NOMO-1 treated with dmso at 0.1 percent for 144 hours (cell line): ENCODE data around the gene GRAMD4.
A peak's percentile ranks its signal among the peaks of the same experiment; 100 is the strongest.

ENCODE experiments used
- DNase-seq: peaks from one replicate; lab custom pipeline; 2025; ENCODE audit not compliant: unreplicated experiment; lab: John Stamatoyannopoulos, UW

GRAMD4 gene

DNA sequence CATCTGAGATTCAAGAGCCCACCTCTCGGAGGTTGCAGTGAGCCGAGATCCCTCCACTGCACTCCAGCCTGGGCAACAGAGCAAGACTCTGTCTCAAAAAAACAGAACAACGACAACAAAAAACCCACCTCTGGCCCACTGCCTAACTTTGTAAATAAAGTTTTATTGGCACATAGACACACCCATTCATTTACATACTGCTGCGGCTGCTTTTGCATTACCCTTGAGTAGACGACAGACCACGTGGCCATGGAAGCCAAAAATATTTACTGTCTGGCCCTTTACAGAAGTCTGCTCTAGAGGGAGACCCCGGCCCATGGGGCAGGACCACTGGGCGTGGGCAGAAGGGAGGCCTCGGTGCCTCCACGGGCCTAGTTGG is 47.0 kb downstream of the GRAMD4 start:
- DNase-seq, result no peak

DNA sequence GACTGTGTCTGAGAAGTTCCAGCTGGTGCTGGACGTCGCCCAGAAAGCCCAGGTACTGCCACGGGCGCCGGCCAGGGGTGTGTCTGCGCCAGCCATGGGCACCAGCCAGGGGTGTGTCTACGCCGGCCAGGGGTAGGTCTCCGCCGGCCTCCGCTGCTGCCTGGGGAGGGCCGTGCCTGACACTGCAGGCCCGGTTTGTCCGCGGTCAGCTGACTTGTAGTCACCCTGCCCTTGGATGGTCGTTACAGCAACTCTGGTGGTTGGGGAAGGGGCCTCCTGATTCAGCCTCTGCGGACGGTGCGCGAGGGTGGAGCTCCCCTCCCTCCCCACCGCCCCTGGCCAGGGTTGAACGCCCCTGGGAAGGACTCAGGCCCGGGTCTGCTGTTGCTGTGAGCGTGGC is 47.9 kb downstream of the GRAMD4 start:
- no peak for DNase-seq

DNA sequence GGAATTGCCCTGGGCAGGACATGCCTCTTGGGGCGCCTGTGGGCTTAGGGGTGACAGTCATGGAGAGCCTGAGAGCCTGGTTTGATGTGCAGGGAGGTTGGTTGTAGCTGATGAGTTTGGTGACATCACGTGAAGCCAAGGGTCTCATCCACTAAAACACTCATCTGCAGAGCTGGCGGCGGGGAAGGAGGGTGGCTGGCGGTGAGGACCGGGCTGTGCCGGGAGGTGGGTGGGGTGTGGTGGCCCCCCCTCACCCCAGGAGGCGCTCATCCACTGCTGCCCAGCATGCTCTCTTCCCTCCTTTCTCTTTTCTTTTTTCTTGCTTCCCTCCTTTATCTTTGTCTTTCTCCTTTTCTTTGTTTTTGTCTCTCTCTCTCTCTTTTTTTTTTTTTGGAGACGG is 49.0 kb downstream of the GRAMD4 start:
- no peak for DNase-seq

DNA sequence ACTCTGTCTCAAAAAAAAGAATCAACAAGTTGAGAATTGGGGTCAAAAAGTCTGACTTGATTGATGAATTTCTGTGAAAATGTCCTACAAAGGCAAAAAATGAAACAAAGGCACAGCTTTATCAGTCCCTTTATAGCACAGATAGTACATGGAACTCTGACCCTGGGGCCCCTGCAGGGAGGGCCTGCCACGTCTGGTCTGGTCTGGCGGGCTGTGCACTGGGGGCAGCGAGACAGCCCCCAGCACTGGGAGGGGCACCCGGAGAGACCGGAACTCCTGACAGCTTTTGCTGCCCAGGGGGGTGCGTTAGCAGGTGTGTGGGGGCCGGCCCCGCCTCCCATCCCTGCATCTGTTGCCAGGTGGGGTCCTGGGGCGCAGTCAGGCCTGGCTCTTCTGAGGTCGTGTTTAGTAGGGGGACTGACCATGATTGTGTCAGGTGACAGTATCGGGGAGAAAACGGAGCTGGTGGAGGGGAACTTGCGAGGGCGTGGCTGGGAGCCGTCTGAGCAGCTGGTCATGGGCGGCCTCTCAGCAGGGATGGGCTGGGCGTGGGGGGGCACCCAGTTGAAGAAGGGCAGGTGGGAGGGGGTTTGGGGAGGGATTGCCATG is 51.7 kb downstream of the GRAMD4 start:
- no peak for DNase-seq

DNA sequence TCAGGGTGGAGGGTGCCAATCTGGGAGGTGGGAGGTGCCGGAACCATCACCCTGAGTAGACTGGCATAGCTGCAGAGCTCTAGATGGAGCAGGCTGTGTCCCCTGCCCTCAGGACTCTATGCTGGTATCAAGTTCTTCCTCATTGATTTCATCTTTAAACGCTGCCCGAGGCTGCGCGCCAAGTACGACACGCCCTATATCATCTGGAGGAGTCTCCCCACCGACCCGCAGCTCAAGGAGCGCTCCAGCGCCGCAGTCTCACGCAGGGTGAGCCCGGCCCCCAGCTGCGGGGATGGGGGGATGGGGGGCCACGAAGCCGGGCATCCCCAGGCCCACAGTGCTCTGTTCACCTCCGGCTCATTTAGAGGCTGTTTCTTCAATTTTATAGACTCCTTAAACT is 52.5 kb downstream of the GRAMD4 start:
- DNase-seq, result no peak

DNA sequence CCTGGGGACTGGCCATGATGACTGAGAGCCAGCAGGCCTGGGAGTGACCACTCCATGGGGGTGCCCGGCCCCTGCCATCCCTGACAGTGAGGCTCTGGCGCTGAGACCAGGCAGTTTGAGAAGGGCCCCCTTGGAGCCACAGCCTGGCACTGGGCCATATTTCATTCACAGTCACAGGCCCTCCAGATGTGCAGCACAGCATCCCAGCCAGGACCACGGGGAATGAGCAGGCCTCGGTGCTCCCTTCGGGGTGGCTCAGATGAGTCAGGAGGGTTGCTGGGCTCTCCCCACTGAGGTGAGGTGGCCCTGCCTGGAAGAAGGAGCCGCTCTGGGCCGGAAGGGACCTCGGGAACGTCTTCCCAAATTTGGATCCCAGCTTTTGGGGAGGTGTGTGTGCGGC is 53.0 kb downstream of the GRAMD4 start:
- no peak for DNase-seq

DNA sequence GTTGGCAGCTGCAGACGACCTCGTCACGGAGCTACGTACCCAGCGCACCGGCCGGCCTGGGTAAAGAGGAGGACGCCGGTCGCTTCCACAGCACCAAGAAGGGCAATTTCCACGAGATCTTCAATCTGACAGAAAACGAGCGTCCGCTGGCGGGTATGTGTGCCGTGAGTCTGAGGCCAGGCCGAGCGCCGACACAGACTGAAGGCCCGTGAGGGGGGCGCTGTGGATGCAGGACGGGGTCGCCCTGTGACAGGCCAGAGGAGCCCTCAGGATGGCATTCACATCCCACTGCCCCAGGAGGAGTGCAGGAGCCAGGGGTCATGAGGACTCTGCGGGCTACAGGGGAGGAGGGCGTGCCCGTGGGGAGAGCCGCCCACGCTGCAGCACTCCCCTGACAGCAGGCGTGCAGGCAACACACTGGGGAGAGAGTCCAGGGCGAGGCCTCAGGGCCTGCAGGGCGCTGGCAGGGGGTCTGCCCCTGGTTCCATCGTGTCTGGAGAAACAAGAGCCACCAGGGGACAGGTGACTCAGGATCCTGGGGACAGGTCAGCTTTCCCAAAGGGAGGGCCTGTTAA is 53.6 kb downstream of the GRAMD4 start:
- DNase-seq, result no peak

DNA sequence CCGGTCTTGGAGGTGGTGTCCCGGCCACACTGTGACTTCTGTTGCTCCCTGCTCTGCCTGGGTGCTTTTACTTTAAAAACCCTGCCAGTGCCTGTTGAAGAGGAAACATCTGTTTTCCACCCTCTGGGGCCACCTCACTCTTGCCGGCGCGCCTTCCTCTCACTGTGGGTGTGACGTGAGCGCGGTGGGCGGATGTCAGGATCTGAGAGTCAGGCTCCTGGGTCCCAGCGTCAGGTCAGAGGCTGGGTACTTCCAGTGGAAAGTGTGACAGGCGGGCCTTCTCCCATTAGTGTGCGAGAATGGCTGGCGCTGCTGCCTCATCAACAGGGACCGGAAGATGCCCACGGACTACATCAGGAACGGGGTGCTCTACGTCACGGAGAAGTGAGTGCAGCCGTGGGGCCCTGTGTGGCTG is 54.2 kb downstream of the GRAMD4 start:
- no peak for DNase-seq

DNA sequence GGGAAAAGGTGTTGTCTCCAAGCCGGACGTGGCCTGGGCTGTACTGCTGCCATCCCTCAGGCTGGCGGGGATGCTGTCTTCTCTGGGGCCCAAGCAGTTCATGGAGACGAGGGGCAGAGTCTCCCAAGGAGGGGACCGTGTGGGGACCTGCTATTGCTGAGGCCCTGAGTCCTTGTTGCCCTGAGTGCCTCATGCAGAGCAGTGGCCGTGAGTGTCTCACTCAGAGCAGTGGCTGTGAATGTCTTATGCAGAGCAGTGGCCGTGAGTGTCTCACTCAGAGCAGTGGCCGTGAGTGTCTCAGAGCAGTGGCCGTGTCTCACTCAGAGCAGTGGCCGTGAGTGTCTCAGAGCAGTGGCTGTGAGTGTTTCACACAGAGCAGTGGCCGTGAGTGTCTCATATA is 54.7 kb downstream of the GRAMD4 start:
- DNase-seq, result no peak

DNA sequence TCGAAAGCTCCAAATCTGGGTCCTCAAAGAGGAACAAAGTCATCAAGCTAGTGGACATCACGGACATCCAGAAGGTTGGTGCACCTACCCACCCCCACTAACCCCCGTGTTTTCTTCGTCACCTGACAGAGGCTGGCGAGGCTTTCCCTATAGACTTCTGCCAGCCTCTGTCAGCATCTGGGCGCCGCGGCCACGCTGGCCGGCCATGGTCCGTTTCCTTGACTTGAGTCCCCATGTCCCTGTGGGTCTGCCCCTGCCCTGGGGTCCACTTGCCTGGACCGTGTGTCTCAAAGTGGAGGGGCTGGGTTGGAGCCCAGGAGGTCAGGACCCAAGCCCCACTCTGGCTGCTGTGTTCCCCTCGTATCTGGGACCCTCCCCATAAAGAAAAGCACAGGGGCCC is 55.3 kb downstream of the GRAMD4 start:
- no peak for DNase-seq

DNA sequence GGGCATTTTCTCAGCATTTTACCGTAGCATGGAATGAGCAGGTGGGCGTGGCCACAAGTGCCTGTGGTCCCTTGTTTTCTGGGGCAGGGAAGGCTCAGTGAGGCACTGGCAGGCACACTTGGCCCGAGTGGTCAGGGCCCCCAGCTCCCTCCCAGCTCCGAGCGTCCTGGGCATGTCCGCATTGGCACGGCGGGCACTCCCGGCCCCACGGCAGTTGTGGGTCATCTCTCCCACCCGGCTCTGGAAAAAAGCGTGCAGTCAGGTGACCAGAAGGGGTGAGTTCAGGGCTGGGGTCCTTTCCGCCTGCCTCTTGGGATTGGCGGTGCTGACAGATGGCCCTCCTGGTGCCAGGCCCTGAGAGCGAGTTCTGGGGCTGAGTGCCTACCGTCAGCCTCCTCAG is 55.8 kb downstream of the GRAMD4 start:
- no peak for DNase-seq

DNA sequence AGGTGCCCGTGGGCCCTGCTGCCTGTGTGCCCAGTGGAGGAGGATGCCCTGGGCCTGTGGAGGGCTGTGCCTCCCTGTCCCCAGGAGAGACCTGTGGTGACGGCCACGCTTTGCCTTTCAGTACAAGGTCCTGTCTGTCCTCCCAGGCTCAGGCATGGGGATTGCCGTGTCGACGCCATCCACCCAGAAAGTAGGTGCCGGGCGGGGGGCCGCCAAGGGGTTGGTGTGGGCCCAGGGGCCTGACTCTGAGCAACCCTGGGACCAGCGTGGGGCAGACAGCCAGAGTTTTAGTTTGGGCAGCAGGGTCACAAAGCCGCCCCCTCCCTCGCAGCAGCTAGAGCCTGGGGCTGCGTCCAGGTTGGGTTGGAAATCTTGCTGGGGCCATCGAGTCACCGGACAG is 56.3 kb downstream of the GRAMD4 start:
- no peak for DNase-seq

DNA sequence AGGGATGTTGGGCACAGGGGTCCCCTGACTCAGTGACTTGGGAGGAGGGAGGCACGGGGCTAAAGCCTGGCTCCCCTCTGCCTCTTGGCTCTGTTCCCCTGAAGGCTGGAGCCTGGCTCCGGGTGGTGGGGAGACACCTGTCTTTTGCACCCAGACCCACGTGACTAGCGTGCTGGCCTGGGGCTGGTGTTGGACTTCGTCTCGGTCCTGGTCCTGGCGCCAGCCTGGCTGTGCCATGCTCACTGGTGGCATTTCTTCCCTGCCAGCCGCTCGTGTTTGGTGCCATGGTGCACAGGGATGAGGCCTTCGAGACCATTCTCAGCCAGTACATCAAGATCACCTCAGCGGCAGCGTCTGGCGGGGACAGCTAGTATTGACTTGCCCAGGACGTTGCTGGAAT is 56.7 kb downstream of the GRAMD4 start:
- no peak for DNase-seq

DNA sequence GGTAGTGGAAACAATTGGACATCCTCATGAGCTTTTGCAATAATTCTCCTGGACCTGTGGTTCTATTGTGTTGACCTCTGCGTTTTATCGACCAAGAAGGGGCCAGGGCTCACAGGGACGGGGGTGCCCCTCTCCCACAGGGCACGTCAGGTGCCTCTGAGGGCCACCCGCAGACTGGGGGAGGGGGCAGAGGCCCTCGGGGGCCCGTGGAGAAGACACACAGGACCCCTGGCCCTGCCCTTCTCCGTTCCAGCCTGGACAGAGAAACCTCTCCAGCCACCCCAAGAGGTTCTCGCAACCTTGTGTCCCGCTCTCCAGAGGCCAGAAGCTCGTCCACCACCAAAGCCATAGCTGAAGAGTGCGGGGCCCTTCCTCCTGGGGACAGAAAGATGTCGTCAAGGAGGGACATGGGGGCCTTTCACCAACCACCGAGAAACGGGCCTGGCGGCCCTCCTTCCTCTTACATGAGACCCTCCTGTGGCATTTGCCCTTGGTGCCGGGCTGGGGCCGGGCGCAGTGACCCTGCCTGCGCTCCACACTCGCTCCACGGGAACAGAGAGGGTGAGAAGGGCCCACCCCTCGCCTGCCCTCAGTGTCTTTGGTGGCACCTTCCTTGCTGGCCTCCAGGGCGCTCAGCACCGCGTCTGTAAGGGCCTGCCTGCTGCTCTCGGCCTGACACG is 57.3 kb downstream of the GRAMD4 start:
- DNase-seq, result no peak

DNA sequence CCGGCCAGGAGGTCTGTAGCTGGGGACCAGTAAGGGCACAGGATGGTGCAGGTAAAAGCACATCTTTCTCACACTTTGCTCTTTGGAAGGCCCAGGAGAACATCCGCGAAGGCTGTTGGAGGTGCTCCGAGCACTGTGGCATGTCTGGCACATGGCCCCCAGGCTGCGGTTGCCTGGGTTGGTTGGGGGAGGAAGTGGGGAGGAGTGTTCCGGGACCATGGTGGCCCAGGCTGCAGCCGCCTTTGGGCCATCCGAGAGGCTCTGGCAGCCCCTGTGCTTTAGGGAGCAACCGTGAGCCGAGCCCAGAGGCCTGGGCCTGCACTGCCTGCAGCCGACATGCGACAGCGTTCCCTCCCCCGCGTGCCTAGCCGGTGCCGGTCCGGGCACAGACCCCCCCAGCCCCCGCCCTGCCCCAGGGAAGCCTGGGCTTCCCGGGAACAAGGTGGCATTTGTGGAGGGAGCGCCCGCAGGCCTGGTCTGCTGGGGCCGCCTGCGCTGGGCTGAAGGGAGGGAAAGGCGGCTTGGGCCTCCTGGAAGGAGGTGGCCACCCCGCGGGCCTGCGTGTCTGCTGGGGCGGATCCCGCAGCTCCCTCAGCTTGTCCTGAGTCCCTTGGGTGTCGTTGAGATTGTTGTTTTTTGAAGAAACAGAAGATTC is 57.9 kb downstream of the GRAMD4 start:
- no peak for DNase-seq

DNA sequence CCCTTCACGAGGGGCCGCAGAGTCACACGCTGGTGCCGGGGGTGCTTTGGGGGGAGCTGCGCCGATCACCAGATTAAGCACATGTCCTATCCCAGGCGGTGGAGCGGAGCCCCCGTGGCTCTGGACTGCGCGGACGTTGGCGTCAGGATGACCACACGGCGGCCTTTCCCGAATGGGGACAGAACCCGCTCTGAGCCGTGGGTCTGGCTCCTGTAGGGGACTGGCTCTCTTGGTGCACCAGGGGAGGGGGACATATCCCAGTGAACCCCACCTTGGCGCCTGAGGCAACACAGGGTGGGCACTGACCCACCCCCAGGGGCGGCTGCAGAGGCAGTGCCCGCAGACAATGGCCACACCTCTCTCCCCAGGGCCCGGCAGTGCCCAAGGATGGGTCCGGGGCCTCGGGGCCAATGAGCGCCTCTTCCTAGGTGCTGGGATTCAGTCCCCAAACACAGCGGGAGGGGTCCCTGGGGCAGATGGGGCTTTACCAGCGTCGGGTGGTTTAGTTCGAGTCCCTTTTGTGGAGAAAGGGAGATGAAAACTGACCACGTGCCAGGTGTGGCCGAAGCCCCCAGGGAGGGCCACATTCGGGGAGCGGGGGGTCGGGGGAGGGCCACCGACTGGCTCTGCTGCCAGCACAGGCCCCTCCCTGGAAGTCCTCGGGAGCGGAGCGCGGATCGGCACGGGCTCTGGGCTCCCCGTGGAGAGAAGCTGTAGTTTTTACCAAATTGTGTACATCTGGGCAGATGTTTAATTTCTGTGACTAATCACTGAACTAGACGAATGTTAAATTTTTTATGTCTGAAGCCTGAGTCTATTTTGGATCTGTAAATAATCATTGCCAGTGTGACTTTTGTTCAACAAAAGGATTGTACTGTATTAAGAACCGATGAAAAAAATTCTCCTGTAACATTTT is 58.9 kb downstream of the GRAMD4 start:
- no peak for DNase-seq

DNA sequence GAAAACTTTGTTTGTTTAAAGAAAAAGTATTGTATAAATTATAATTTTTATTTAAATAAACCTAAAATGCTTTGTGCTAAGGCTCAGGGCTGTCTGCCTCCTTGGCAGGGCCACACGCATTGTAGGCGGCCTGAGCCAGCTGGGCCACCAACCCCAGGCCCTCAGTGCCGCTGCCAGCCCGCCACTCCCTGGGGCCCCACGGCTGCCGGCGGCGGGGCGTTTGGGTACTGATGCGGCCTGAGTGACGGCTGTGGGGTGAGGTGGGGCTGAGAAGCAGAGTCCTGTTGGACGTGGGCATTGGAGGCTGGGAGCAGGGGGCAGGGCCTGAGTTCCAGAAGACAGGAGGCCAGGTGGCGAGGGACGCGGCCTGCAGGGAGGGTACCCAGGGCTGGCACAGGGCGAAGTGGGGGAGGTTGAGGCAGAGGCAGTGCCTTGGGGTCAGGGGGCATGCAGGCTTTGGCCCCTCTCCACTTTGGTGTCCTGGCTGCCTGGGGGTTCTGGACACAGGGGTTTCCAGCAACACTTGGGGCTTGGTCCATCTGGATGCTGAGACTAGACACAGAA is 59.6 kb downstream of the GRAMD4 start:
- DNase-seq, result no peak

DNA sequence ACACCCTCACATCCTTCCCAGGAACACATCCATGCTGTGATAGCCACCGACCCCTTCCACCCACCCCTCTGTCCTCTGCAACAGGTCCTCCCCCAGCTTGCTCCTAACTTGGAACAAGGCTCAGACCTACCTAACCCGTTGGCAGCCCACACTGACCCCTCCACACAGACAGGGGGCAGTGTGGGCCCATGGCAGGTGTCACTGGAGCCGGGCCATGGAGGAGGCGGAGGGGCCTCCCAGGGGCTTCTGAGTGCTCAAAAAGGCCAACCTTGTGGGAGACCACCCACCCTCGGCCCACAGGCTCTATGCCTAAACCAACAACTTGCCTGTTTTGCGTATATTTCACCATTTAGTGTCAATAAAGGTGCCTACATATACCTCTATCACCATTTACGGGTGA is 60.8 kb downstream of the GRAMD4 start:
- no peak for DNase-seq

DNA sequence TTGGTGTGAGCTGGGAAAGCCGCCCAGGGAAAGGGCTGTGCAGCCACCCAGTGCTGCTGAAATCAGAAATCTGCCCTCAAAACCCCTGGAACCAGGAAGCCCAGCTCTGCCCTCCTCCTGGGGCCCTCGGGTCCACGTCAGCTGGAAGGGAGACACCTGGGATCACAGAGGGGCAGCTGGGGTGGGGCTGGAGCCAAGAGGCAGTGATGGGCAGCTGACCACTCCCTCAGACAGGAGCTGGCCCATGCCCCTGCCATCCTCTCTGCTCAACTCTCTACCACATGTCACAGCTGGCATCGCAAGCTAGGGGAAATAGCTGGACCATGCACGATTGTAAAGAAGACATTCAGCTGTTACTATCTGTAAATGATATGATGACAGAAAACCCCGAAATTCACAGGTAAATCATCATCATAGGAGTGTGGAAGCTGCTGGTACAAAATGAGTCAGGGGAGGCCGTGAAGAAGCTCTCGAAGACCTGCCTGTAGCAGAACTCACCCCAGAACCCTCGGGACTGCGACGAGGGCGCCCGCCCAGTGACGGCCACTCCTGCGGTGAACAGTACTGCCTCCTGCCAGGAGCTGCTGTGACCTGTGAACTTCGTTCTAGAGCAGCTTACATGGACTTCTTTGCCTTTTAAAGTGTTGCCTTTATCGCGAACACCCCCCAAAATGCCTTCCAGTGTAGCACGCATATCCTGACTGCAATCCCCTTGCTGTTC is 62.0 kb downstream of the GRAMD4 start:
- no peak for DNase-seq

DNA sequence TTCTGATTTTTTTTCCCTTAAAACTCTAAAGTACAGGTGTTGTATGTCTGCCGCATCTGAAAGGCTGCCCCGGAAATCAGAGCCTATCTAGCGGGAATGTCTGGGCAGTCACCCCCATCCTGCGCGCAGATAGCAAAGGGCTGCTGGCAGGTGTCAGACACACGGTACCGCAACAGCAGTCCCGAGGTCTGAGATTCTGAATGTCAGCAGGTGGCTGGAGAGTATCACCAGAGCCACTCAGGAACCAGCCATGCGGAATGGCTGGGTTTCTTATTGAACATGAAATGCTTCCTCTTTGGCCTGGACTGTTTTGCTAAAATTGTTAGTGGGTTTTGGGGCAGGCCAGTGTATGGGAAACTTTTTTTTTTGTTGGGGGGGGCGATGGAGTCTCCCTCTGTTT is 64.5 kb downstream of the GRAMD4 start:
- DNase-seq, result peak; percentile 21
